Calu3 (cell line): Measurements from ENCODE around the gene MPND. TPM values are rescaled to one million over a fixed set of nuclear protein-coding genes. Genes with fewer than 3 reads are reported as not detected.

Source experiments
- BruUV-seq: library from RNA; stranded (reverse); fragments of 400-500 nt; replicated peaks from 2 replicates; lab custom pipeline; 2021; lab: Mats Ljungman, UMichigan
- CTCF ChIA-PET: fragments of 300-600 bp; sonication (Branson Sonifier 250); formaldehyde crosslinking; loops from one replicate; lab custom pipeline; 2022; ENCODE audit warnings: antibody characterized with exemption; lab: Charles Lee
- DNase-seq: peaks from one replicate; pipeline ENCODE4 v3.0.0; 2022
- H3K27ac Mint-ChIP-seq: one replicate; pipeline ENCODE4 v1.8.0; 2022; ENCODE audit warnings: mixed read lengths; ENCODE audit not compliant: unreplicated experiment
- H3K27me3 Mint-ChIP-seq: one replicate; pipeline ENCODE4 v1.8.0; 2022; ENCODE audit warnings: mixed read lengths; ENCODE audit not compliant: unreplicated experiment
- H3K36me3 Mint-ChIP-seq: one replicate; pipeline ENCODE4 v1.8.0; 2022; ENCODE audit warnings: mild to moderate bottlenecking, moderate library complexity, mixed read lengths; ENCODE audit not compliant: insufficient read depth, unreplicated experiment
- H3K4me1 Mint-ChIP-seq: one replicate; pipeline ENCODE4 v1.8.0; 2022; ENCODE audit warnings: mild to moderate bottlenecking, low read depth, mixed read lengths; ENCODE audit not compliant: unreplicated experiment
- H3K4me3 Mint-ChIP-seq: one replicate; pipeline ENCODE4 v1.8.0; 2022; ENCODE audit warnings: mild to moderate bottlenecking, low read depth, moderate library complexity, mixed read lengths; ENCODE audit not compliant: unreplicated experiment
- H3K9me3 Mint-ChIP-seq: one replicate; pipeline ENCODE4 v1.8.0; 2022; ENCODE audit warnings: low read depth, mixed read lengths; ENCODE audit not compliant: unreplicated experiment
- CTCF ChIP-seq: fragments of 200-600 bp; IDR thresholded peaks from one replicate; pipeline ENCODE4 v1.8.0; 2022; ENCODE audit warnings: antibody characterized with exemption; ENCODE audit not compliant: unreplicated experiment
- intact Hi-C: fragments of 100-400 bp; cut with micrococcal nuclease; formaldehyde crosslinking; loops from one replicate; pipeline ENCODE4 v1.10.0; 2022; ENCODE audit not compliant: unreplicated experiment
- total RNA-seq: library from RNA; stranded (reverse); gene quantifications from 2 replicates; pipeline ENCODE4 v1.2.3, GENCODE V29; 2022

MPND gene
- total RNA-seq, 1 experiment from 2014 or later, result 21.1 TPM

DNA sequence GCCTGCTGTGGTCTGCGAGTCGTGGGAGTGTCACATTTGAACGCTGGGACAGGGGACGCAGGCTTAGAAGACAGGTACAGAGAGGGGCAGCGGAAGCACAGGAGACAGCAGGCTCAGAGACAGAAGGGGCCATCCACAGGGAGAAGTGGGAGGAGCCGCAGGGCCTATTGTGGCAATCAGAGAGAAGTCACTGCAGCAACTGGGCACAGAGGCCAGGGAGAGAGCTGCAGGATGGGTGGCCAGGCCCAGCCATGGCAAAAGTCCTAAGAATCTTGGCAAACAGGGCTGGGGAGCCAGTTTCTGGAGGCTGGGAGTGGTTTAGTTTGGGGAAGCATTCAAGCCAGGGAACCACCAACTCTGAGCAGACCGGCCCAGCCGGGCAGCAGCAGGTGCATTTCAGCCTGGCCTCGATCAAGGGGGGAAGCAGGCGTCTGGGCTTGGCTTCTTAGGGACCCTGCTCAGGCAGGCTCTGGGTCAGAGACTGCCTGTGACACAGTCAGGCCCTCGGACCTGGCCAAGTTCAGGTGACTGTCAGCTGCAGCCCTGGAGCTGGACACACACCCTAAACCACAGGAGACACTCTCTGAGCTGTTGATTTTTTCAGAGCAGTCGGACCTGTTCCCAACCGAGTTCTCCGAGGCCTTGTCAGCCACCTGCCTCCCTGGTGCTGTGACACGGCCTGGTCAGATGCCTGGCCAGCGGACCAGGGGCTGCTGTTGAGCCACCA, 45.1 kb downstream of the MPND start:
- Mint-ChIP-seq H3K4me3 (no peak overlapping the region), H3K27me3 (no peaks in the 10 kb centered on the region), H3K4me1 (peaks cover 22% of the 10 kb centered on the region), H3K9me3 (no peaks in the 10 kb centered on the region), H3K27ac (no peak overlapping the region), H3K36me3 (no peaks in the 10 kb centered on the region)
- no TSS peak for BruUV-seq
- CTCF ChIA-PET, result interaction anchor here (0.9 to 1.0 kb wide), 2 partner anchors 13 to 14 kb away, joined by 4 read pairs; partner anchors contain the start of gene CHAF1A
- TF ChIP-seq CTCF, result no peak
- DNase-seq, result no peak
- intact Hi-C loops, result no loop called here

DNA sequence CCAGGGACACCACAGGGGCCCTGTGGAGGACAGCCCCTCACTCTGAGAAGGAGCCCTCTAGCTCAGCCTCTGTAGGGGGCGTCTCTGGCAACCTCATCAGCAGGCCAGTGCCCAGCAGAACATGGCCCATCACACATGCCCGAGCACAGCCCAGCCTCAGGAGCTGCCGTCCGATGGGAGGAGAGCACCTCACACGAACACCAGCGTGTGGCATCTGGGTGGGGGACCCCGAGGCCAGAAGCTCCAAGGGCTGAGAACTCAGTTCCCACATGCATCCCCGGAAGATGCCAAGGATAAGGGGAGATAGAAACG, 45.7 kb downstream of the MPND start:
- no peak for TF ChIP-seq CTCF
- Mint-ChIP-seq H3K4me3 (no peak overlapping the region), H3K27ac (no peak overlapping the region), H3K4me1 (peaks cover 22% of the 10 kb centered on the region), H3K27me3 (no peaks in the 10 kb centered on the region), H3K36me3 (peaks cover 2% of the 10 kb centered on the region), H3K9me3 (no peaks in the 10 kb centered on the region)
- intact Hi-C loops, result no loop called here
- no peak for DNase-seq
- no TSS peak for BruUV-seq
- CTCF ChIA-PET, result interaction anchor here (0.9 to 1.0 kb wide), 2 partner anchors 13 to 14 kb away, joined by 4 read pairs; partner anchors contain the start of gene CHAF1A

GRCh38 chr19:4389511-4390016, 46.2 kb downstream of the MPND start:
- H3K4me1 Mint-ChIP-seq, result peaks cover 22% of the 10 kb centered on the region
- intact Hi-C loops, result no loop called here
- no peaks in the 10 kb centered on the region for H3K27me3 Mint-ChIP-seq
- peaks cover 5% of the 10 kb centered on the region for H3K36me3 Mint-ChIP-seq
- BruUV-seq, result no TSS peak
- H3K9me3 Mint-ChIP-seq, result no peaks in the 10 kb centered on the region
- H3K27ac Mint-ChIP-seq, result no peak overlapping the region
- CTCF ChIA-PET, result no interaction called here
- H3K4me3 Mint-ChIP-seq, result no peak overlapping the region
- DNase-seq, result no peak
- no peak for TF ChIP-seq CTCF

- no peaks in the 10 kb centered on the region for H3K9me3 Mint-ChIP-seq
- CTCF ChIA-PET, result no interaction called here
Measured at GRCh38 chr19:4390017-4390566, 46.7 kb downstream of the MPND start.

More at GRCh38 chr19:4390017-4390566, 46.7 kb downstream of the MPND start:
- Mint-ChIP-seq H3K27ac (no peak overlapping the region), H3K4me3 (no peak overlapping the region), H3K27me3 (no peaks in the 10 kb centered on the region), H3K4me1 (peaks cover 22% of the 10 kb centered on the region), H3K36me3 (peaks cover 5% of the 10 kb centered on the region)
- intact Hi-C loops, result no loop called here
- no TSS peak for BruUV-seq
- no peak for TF ChIP-seq CTCF
- no peak for DNase-seq
